Osteocyte (in vitro differentiated cells): ENCODE data around the gene SGMS1. TPM values are rescaled to one million over a fixed set of nuclear protein-coding genes. Genes with fewer than 3 reads are reported as not detected.

Experiments
- DNase-seq: peaks from one replicate; pipeline ENCODE4 v3.0.0; 2021; ENCODE audit warnings: mixed read lengths; ENCODE audit not compliant: unreplicated experiment; ENCODE audit errors: extremely low spot score
- H3K27ac Mint-ChIP-seq: one replicate; pipeline ENCODE4 v1.8.0; 2021; ENCODE audit warnings: mild to moderate bottlenecking, mixed read lengths; ENCODE audit not compliant: unreplicated experiment
- H3K27me3 Mint-ChIP-seq: one replicate; pipeline ENCODE4 v1.8.0; 2021; ENCODE audit warnings: mixed read lengths; ENCODE audit not compliant: unreplicated experiment
- H3K36me3 Mint-ChIP-seq: one replicate; pipeline ENCODE4 v1.8.0; 2021; ENCODE audit warnings: mixed read lengths; ENCODE audit not compliant: unreplicated experiment
- H3K4me1 Mint-ChIP-seq: one replicate; pipeline ENCODE4 v1.8.0; 2021; ENCODE audit warnings: mixed read lengths; ENCODE audit not compliant: unreplicated experiment
- H3K4me3 Mint-ChIP-seq: one replicate; pipeline ENCODE4 v1.8.0; 2021; ENCODE audit warnings: mild to moderate bottlenecking, moderate library complexity, mixed read lengths; ENCODE audit not compliant: unreplicated experiment
- H3K9me3 Mint-ChIP-seq: one replicate; pipeline ENCODE4 v1.8.0; 2021; ENCODE audit warnings: mixed read lengths; ENCODE audit not compliant: unreplicated experiment
- CTCF ChIP-seq: fragments of 200-600 bp; sonication (generic); IDR thresholded peaks from 2 replicates; pipeline ENCODE4 v1.5.0; 2021; ENCODE audit warnings: antibody characterized with exemption, mild to moderate bottlenecking, moderate library complexity
- total RNA-seq: library from RNA; stranded (reverse); gene quantifications from 2 replicates; pipeline ENCODE4 v1.2.1, GENCODE V29; 2021

Gene SGMS1
- total RNA-seq, 1 donor from 2014 or later = 21.0 TPM

DNA sequence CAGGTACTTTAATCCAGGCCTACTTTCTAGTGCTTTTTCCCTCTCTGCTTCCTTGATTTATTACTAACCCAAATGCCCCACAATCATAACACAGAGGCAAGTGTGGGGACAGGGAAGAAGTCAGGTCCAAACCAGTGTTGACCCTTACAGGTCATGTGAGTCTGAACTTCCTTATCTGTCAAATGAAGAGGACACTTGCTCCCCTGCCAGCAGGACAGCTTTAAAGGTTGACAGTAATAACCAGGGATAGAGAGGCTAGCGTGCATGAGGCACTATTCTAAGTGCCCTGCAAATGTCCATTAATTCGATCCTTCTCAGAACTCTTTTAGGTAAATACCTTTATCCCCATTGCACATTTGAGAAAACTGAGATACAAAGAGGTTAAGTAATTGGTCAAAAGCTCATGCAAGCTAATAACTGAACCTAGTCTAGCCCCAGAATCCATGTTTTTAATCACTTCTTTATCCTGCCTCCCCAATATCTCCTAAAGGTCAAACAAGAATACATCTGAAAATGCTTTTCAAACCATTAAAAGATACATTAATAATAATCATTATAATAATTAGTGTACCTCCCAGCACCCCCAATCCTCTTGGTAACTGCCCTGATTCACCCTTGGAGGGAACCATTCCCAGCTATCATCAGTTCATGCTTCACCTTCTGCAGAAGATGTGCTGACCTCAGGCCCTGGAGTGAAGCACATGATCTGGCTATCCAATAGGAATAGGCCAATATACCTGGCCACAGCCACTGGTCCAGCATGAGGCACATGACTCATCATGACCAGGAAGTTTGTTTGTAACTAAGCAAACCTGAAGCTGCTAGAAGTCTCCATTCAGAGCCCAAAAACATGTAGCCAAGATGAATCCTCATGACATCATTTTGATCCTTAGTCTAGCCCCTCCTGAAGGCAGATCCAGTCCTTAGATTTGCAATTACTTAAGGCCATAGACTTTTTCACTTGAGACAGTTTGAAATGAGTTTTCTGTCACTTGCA lies 40.7 kb downstream of the SGMS1 start:
- Mint-ChIP-seq H3K27me3 (no peaks in the 10 kb centered on the region), H3K27ac (no peak overlapping the region), H3K9me3 (no peaks in the 10 kb centered on the region), H3K4me1 (peaks cover 9% of the 10 kb centered on the region), H3K4me3 (no peak overlapping the region), H3K36me3 (peaks cover 11% of the 10 kb centered on the region)
- no peak for TF ChIP-seq CTCF
- DNase-seq = no peak

GRCh38 chr10:50582046-50582445 lies 41.7 kb downstream of the SGMS1 start:
- Mint-ChIP-seq H3K9me3 (no peaks in the 10 kb centered on the region), H3K36me3 (peaks cover 8% of the 10 kb centered on the region), H3K27ac (no peak overlapping the region), H3K4me3 (no peak overlapping the region), H3K4me1 (peaks cover 13% of the 10 kb centered on the region), H3K27me3 (no peaks in the 10 kb centered on the region)
- DNase-seq = no peak
- no peak for TF ChIP-seq CTCF

DNA sequence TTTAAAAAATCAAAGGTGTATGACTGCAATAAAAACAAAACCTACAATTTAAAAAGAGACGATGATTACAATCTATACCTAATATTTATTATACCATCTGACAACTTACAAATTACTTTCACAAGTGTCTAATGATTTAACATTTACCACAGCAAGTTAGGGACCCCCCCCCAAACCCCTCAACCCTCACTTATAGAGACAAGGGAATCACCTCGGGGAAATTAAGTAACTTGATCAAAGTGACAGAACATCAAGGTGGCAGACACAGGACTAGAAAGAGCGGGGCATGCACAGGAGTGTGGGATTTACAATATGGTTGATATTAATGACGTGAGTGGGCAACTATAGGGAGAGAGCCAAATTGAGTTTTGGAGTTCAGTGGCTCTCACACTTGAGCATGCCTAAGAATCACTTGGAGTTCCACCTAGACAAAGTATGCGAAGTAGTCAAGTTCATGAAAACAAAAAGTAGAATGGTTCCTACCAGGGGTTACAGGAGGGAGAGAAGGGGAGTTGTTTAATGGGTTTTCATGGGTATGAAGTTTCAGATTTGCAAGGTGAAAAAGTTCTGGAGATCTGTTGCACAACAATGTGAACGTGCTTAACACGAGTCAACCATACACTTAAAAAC lies 43.4 kb downstream of the SGMS1 start:
- no peak for TF ChIP-seq CTCF
- no peak for DNase-seq
- H3K36me3 Mint-ChIP-seq = peaks cover 4% of the 10 kb centered on the region
- no peaks in the 10 kb centered on the region for H3K27me3 Mint-ChIP-seq
- no peak overlapping the region for H3K4me3 Mint-ChIP-seq
- H3K27ac Mint-ChIP-seq = no peak overlapping the region
- no peaks in the 10 kb centered on the region for H3K9me3 Mint-ChIP-seq
- peaks cover 17% of the 10 kb centered on the region for H3K4me1 Mint-ChIP-seq

DNA sequence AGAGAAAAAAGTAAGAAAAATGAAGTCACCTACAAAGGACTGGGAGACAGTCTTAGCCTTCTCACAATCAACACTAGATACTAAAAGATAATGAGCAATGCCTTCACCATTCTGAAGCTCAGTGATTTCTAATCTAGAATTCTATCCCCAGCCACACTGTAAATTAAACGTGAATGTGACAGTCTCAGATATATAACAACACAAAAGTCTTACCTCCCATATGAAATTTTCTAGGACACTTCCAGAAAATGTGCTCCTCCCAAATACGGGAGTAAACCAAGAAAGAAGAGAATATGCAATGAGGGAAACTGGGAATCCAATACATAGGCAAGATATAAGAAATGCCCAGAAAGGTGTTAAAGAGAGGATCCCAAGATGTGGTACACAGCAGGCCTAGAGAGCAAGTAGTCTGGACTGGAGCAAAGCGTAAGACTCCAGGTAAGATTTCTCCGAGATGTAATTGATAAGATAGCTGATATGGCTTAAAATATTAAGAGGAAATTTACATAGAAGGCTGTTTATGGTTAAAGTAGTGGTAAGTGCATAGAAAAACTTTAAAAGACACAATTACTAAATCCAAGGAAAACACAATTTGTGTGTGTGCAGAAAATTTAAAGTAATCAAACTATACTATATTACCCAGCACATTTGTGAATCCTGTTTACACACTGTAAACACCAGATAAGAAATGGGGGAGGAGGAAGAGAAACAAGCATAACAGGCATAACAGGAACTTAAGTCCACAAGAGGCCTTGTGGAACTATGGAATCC lies 44.1 kb downstream of the SGMS1 start:
- Mint-ChIP-seq H3K4me3 (no peak overlapping the region), H3K4me1 (peaks cover 17% of the 10 kb centered on the region), H3K27me3 (no peaks in the 10 kb centered on the region), H3K27ac (no peak overlapping the region), H3K9me3 (no peaks in the 10 kb centered on the region), H3K36me3 (peaks cover 4% of the 10 kb centered on the region)
- TF ChIP-seq CTCF = no peak
- no peak for DNase-seq
